ENCODE data around the gene ATP5MC2.

The ATP5MC2 gene

DNA sequence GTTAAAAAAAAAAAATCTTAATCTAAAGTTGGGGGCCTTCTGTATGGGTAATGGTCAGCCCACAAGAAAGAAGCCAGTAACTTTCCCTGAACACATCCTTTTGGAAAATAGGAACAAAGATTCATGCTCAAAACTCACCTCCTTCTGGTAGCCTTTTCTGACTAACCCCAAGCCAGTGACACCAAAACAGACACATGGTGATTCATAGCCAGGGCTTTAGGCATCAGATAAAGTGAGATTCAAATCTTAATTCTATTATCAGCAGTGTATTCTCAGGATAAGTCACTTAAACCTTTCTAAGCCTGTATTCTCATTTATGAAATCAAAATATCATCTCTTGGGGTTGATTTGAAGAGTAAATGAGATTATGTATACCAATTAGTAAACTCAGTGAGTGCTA lies 4.9 kb downstream of the ATP5MC2 start:
- TF ChIP-seq GABPA (IDR thresholded peaks at IDR 0.05; ENCODE audit: low read depth) (no peak), SPI1 (IDR thresholded peaks at IDR 0.05; ENCODE audit: borderline replicate concordance, low read depth) (no peak)
- Histone ChIP-seq H3K27ac (replicated peaks) (0 out of 2 replicates have a peak overlapping the region, but pooled peaks have one; percentile 11), H3K4me3 (replicated peaks; ENCODE audit: insufficient read depth, low read length) (no peak overlapping the region)

DNA sequence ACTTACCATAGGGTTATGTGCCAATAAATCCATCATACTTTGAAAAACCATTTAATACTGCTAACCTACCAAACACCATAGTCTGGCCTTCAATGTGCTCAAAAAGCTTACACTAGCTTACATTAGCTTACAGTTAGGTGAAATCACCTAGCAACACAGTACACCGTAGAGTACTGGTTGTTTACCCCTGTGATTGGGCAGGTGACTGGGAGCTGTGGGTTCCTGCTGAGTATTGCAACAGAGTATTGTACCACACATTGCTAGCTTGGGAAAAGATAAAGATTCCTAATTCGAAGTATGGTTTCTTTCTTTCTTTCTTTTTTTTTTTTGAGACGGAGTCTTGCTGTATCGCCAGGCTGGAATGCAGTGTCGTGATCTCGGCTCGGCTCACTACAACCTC lies 5.6 kb downstream of the ATP5MC2 start:
- TF ChIP-seq GABPA (IDR thresholded peaks at IDR 0.05; ENCODE audit: low read depth) = no peak
- TF ChIP-seq, protein P1, sequence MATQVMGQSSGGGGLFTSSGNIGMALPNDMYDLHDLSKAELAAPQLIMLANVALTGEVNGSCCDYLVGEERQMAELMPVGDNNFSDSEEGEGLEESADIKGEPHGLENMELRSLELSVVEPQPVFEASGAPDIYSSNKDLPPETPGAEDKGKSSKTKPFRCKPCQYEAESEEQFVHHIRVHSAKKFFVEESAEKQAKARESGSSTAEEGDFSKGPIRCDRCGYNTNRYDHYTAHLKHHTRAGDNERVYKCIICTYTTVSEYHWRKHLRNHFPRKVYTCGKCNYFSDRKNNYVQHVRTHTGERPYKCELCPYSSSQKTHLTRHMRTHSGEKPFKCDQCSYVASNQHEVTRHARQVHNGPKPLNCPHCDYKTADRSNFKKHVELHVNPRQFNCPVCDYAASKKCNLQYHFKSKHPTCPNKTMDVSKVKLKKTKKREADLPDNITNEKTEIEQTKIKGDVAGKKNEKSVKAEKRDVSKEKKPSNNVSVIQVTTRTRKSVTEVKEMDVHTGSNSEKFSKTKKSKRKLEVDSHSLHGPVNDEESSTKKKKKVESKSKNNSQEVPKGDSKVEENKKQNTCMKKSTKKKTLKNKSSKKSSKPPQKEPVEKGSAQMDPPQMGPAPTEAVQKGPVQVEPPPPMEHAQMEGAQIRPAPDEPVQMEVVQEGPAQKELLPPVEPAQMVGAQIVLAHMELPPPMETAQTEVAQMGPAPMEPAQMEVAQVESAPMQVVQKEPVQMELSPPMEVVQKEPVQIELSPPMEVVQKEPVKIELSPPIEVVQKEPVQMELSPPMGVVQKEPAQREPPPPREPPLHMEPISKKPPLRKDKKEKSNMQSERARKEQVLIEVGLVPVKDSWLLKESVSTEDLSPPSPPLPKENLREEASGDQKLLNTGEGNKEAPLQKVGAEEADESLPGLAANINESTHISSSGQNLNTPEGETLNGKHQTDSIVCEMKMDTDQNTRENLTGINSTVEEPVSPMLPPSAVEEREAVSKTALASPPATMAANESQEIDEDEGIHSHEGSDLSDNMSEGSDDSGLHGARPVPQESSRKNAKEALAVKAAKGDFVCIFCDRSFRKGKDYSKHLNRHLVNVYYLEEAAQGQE (IDR thresholded peaks at IDR 0.05; ENCODE audit: insufficient replicate concordance, low read depth) = no peak
- TF ChIP-seq, protein P2, sequence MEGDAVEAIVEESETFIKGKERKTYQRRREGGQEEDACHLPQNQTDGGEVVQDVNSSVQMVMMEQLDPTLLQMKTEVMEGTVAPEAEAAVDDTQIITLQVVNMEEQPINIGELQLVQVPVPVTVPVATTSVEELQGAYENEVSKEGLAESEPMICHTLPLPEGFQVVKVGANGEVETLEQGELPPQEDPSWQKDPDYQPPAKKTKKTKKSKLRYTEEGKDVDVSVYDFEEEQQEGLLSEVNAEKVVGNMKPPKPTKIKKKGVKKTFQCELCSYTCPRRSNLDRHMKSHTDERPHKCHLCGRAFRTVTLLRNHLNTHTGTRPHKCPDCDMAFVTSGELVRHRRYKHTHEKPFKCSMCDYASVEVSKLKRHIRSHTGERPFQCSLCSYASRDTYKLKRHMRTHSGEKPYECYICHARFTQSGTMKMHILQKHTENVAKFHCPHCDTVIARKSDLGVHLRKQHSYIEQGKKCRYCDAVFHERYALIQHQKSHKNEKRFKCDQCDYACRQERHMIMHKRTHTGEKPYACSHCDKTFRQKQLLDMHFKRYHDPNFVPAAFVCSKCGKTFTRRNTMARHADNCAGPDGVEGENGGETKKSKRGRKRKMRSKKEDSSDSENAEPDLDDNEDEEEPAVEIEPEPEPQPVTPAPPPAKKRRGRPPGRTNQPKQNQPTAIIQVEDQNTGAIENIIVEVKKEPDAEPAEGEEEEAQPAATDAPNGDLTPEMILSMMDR (IDR thresholded peaks at IDR 0.05; ENCODE audit: insufficient read depth, low read length) = no peak
- TF ChIP-seq POLR2AphosphoS5 (IDR thresholded peaks at IDR 0.05; ENCODE audit: low read depth) = no peak
- no peak for TF ChIP-seq SPI1 (IDR thresholded peaks at IDR 0.05; ENCODE audit: borderline replicate concordance, low read depth)
- no peak overlapping the region for H3K27ac ChIP-seq (replicated peaks)
- H3K27me3 ChIP-seq (ENCODE audit: insufficient read depth, poor library complexity, severe bottlenecking) = no peaks in the 10 kb centered on the region
- H3K4me3 ChIP-seq (replicated peaks; ENCODE audit: insufficient read depth, low read length) = no peak overlapping the region
- no peak for DNase-seq (ENCODE audit: low read depth in 1 of 2, low spot score in 1 of 2)

More for the DNA sequence above, 4.9 kb downstream of the ATP5MC2 start:
- H3K27me3 ChIP-seq (ENCODE audit: insufficient read depth, poor library complexity, severe bottlenecking) = no peaks in the 10 kb centered on the region
- DNase-seq (ENCODE audit: low read depth in 1 of 2, low spot score in 1 of 2) = no peak

DNA sequence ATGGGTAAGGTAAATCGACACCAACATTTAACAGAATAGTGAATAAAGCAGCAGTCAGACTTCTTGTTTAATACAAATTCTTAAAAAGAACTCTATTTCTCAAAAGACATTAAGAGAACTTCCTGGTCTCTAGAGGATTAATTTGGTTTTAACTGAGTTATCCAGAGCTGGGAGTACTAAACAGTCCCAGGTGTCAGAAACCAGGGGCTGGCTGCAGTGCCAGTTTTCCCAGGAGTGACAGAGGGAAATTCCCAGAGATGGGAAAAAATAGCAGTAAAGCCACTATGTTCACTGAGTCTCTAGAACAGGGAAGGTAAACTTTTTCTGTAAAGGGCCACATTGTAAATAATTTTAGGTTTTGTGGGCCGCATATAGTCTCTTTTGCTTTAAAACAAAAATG lies 8.8 kb downstream of the ATP5MC2 start:
- TF ChIP-seq, protein P2 (IDR thresholded peaks at IDR 0.05; ENCODE audit: insufficient read depth, low read length) = no peak
- TF ChIP-seq, protein P1 (IDR thresholded peaks at IDR 0.05; ENCODE audit: insufficient replicate concordance, low read depth) = no peak
- TF ChIP-seq POLR2AphosphoS5 (IDR thresholded peaks at IDR 0.05; ENCODE audit: low read depth) = no peak
- no peak for TF ChIP-seq GABPA (IDR thresholded peaks at IDR 0.05; ENCODE audit: low read depth)
- TF ChIP-seq SPI1 (IDR thresholded peaks at IDR 0.05; ENCODE audit: borderline replicate concordance, low read depth) = no peak

DNA sequence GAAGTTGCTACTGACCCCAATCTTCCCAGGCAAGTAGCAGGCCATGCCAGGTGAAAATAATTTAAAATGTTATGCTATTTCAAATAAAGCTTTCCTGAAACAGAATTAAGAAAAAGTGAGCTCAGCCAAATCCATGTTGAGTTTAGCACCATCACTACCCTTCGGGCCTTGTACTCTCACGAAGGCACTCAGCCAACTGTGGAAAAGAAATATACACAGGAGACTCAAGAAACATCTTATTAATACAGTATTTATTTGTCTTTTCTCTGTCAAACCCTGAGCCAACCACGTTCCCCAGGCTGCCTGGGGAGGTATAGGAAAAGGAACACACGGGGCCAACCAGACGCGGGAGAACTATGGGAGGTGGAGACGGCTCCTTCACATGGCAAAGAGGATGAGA lies 10.9 kb downstream of the ATP5MC2 start:
- Histone ChIP-seq H3K4me3 (replicated peaks; ENCODE audit: insufficient read depth, low read length) (no peak overlapping the region), H3K27ac (replicated peaks) (no peak overlapping the region), H3K27me3 (ENCODE audit: insufficient read depth, poor library complexity, severe bottlenecking) (no peaks in the 10 kb centered on the region)
- no peak for DNase-seq (ENCODE audit: low read depth in 1 of 2, low spot score in 1 of 2)
- TF ChIP-seq SPI1 (IDR thresholded peaks at IDR 0.05; ENCODE audit: borderline replicate concordance, low read depth) (no peak), GABPA (IDR thresholded peaks at IDR 0.05; ENCODE audit: low read depth) (no peak), POLR2AphosphoS5 (IDR thresholded peaks at IDR 0.05; ENCODE audit: low read depth) (no peak)
- TF ChIP-seq, protein P2 (IDR thresholded peaks at IDR 0.05; ENCODE audit: insufficient read depth, low read length) = no peak
- TF ChIP-seq, protein P1 (IDR thresholded peaks at IDR 0.05; ENCODE audit: insufficient replicate concordance, low read depth) = no peak

More for the DNA sequence above, 8.8 kb downstream of the ATP5MC2 start:
- H3K27me3 ChIP-seq (ENCODE audit: insufficient read depth, poor library complexity, severe bottlenecking) = no peaks in the 10 kb centered on the region
- H3K4me3 ChIP-seq (replicated peaks; ENCODE audit: insufficient read depth, low read length) = no peak overlapping the region
- DNase-seq (ENCODE audit: low read depth in 1 of 2, low spot score in 1 of 2) = no peak
- no peak overlapping the region for H3K27ac ChIP-seq (replicated peaks)
